Neural cell (in vitro differentiated cells): ENCODE data around the gene NOG. TPM values are rescaled to one million over a fixed set of nuclear protein-coding genes. Genes with fewer than 3 reads are reported as not detected.

Experiments used
- H2AFZ ChIP-seq: fragments of 200-600, 300-800 bp; sonication (generic), shearing (Covaris generic); 2 replicates; pipeline ENCODE4 v1.6.0; 2014; ENCODE audit warnings: low read depth, mild to moderate bottlenecking, antibody characterized with exemption, low read length, moderate library complexity
- H3F3A ChIP-seq: fragments of 200-600 bp; shearing (Covaris generic); 2 replicates; pipeline ENCODE4 v1.6.1; 2016; ENCODE audit warnings: mild to moderate bottlenecking, moderate library complexity, mixed read lengths, antibody characterized with exemption, low read length; ENCODE audit not compliant: insufficient read depth, poor library complexity, severe bottlenecking
- H3K27ac ChIP-seq: fragments of 200-600, 300-800 bp; sonication (generic), shearing (Covaris generic); 2 replicates; pipeline ENCODE4 v1.5.1; 2014; ENCODE audit warnings: mild to moderate bottlenecking, low read length, moderate library complexity
- H3K27me3 ChIP-seq: fragments of 300-800, 200-600 bp; sonication (generic), shearing (Covaris generic); 2 replicates; pipeline ENCODE4 v1.6.0; 2014; ENCODE audit warnings: mild to moderate bottlenecking, low read depth, low read length, moderate library complexity; ENCODE audit not compliant: insufficient read depth
- H3K36me3 ChIP-seq: fragments of 300-800, 200-600 bp; sonication (generic), shearing (Covaris generic); 2 replicates; pipeline ENCODE4 v1.5.1; 2014; ENCODE audit warnings: mild to moderate bottlenecking, antibody characterized with exemption, low read length, moderate library complexity; ENCODE audit not compliant: insufficient read depth
- H3K4me2 ChIP-seq: fragments of 300-800, 200-600 bp; sonication (generic), shearing (Covaris generic); 2 replicates; pipeline ENCODE4 v1.6.0; 2014; ENCODE audit warnings: mild to moderate bottlenecking, low read length
- H3K4me3 ChIP-seq: fragments of 300-800, 200-600 bp; sonication (generic), shearing (Covaris generic); 2 replicates; pipeline ENCODE4 v1.5.1; 2014; ENCODE audit warnings: mild to moderate bottlenecking, low read length, moderate library complexity
- H3K79me2 ChIP-seq: fragments of 200-600 bp; shearing (Covaris generic); replicated peaks from 2 replicates; pipeline ENCODE4 v1.6.0; 2014; ENCODE audit warnings: mild to moderate bottlenecking, low read length, moderate library complexity; ENCODE audit not compliant: insufficient read depth
- H3K9ac ChIP-seq: fragments of 300-800, 200-600 bp; sonication (generic), shearing (Covaris generic); 2 replicates; pipeline ENCODE4 v1.6.1; 2016; ENCODE audit warnings: mild to moderate bottlenecking, low read length, mixed read lengths
- H3K9me2 ChIP-seq: fragments of 200-600 bp; shearing (Covaris generic); 2 replicates; pipeline ENCODE4 v1.6.1; 2016; ENCODE audit warnings: mild to moderate bottlenecking, low read length, mixed read lengths; ENCODE audit not compliant: insufficient read depth
- H3K9me3 ChIP-seq: fragments of 200-600, 300-800 bp; sonication (generic), shearing (Covaris generic); 2 replicates; pipeline ENCODE4 v1.6.1; 2016; ENCODE audit warnings: mild to moderate bottlenecking, mixed run types, low read length, moderate library complexity, mixed read lengths
- H4K20me1 ChIP-seq: fragments of 200-600 bp; shearing (Covaris generic); 2 replicates; pipeline ENCODE4 v1.6.1; 2016; ENCODE audit warnings: mild to moderate bottlenecking, mixed run types; ENCODE audit not compliant: insufficient read depth
- CTCF ChIP-seq: fragments of 450-650 bp; IDR thresholded peaks from 2 replicates; pipeline ENCODE4 v1.5.1; 2014; ENCODE audit warnings: antibody characterized with exemption, mild to moderate bottlenecking, moderate library complexity; ENCODE audit not compliant: poor library complexity, severe bottlenecking
- EP300 ChIP-seq: fragments of 450-650 bp; conservative IDR thresholded peaks from 2 replicates; pipeline ENCODE4 v1.6.1; 2014; ENCODE audit warnings: antibody characterized with exemption, mild to moderate bottlenecking, moderate library complexity; ENCODE audit not compliant: poor library complexity, severe bottlenecking
- EZH2 ChIP-seq: fragments of 200-600, 300-800 bp; shearing (Covaris generic), sonication (generic); IDR thresholded peaks from 2 replicates; pipeline ENCODE4 v1.6.1; 2014; ENCODE audit warnings: antibody characterized with exemption, low read length, borderline replicate concordance, mild to moderate bottlenecking; ENCODE audit not compliant: insufficient read depth, poor library complexity, severe bottlenecking
- MXI1 ChIP-seq: fragments of 450-650 bp; conservative IDR thresholded peaks from 2 replicates; pipeline ENCODE4 v1.6.1; 2014; ENCODE audit warnings: antibody characterized with exemption, mild to moderate bottlenecking; ENCODE audit not compliant: poor library complexity, severe bottlenecking
- POLR2AphosphoS5 ChIP-seq: IDR thresholded peaks from 2 replicates; pipeline ENCODE4 v1.6.1; 2012
- RAD21 ChIP-seq: fragments of 450-650 bp; conservative IDR thresholded peaks from 2 replicates; pipeline ENCODE4 v1.6.1; 2014; ENCODE audit warnings: antibody characterized with exemption, mild to moderate bottlenecking, moderate library complexity
- REST ChIP-seq: IDR thresholded peaks from 2 replicates; pipeline ENCODE4 v1.6.1; 2012; ENCODE audit warnings: borderline replicate concordance
- SMC3 ChIP-seq: fragments of 450-650 bp; conservative IDR thresholded peaks from 2 replicates; pipeline ENCODE4 v1.6.1; 2014; ENCODE audit warnings: antibody characterized with exemption, mild to moderate bottlenecking, moderate library complexity; ENCODE audit not compliant: poor library complexity
- TAF1 ChIP-seq: IDR thresholded peaks from 2 replicates; pipeline ENCODE4 v1.6.1; 2012; ENCODE audit warnings: low read depth
- polyA plus RNA-seq: library from polyadenylated mRNA; depleted of rRNA; stranded (reverse); fragments of >200 nt; gene quantifications from 2 replicates; pipeline ENCODE4 v1.2.3, GENCODE V29; 2014

The NOG gene
- polyA plus RNA-seq, 1 donor from 2014 or later: 0.82 TPM

- no peaks in the 10 kb centered on the region for H3K9me3 ChIP-seq
- peaks cover 17% of the 10 kb centered on the region for H3K27me3 ChIP-seq
- TF ChIP-seq REST: no peak
- no peak for TF ChIP-seq SMC3
- TF ChIP-seq TAF1: no peak
- TF ChIP-seq CTCF: no peak
- TF ChIP-seq POLR2AphosphoS5: no peak
- no peaks in the 10 kb centered on the region for H4K20me1 ChIP-seq
- no peak overlapping the region for H3K27ac ChIP-seq
- H3K4me2 ChIP-seq: no peak overlapping the region
- no peaks in the 10 kb centered on the region for H3F3A ChIP-seq
- H3K4me3 ChIP-seq: no peak overlapping the region
- no peaks in the 10 kb centered on the region for H3K9me2 ChIP-seq
- H3K79me2 ChIP-seq: no peaks in the 10 kb centered on the region
- H3K9ac ChIP-seq: no peak overlapping the region
- H2AFZ ChIP-seq: no peak overlapping the region
- no peaks in the 10 kb centered on the region for H3K36me3 ChIP-seq
Measured at GRCh38 chr17:56601591-56601990, 8.1 kb downstream of the NOG start.

GRCh38 chr17:56602292-56603130 is 9.0 kb downstream of the NOG start:
- no peaks in the 10 kb centered on the region for H3K9me3 ChIP-seq
- no peaks in the 10 kb centered on the region for H3K36me3 ChIP-seq
- H3K27ac ChIP-seq: no peak overlapping the region
- H4K20me1 ChIP-seq: no peaks in the 10 kb centered on the region
- no peak overlapping the region for H3K4me2 ChIP-seq
- H3K9me2 ChIP-seq: no peaks in the 10 kb centered on the region
- peaks cover 9% of the 10 kb centered on the region for H3K27me3 ChIP-seq
- no peak for TF ChIP-seq TAF1
- TF ChIP-seq MXI1: no peak
- no peak for TF ChIP-seq RAD21
- no peak for TF ChIP-seq EZH2
- TF ChIP-seq REST: no peak
- no peak for TF ChIP-seq CTCF
- no peak for TF ChIP-seq POLR2AphosphoS5
- no peak for TF ChIP-seq EP300
- TF ChIP-seq SMC3: no peak
- H3F3A ChIP-seq: no peaks in the 10 kb centered on the region
- no peaks in the 10 kb centered on the region for H3K79me2 ChIP-seq
- no peak overlapping the region for H3K9ac ChIP-seq
- H3K4me3 ChIP-seq: no peak overlapping the region
- no peak overlapping the region for H2AFZ ChIP-seq
